HG02943 (cell line): ENCODE data around the gene IGLON5.

Experiments
- ATAC-seq: cut with Tn5 transposase; IDR thresholded peaks from one replicate; pipeline ENCODE4 v1.9.1; 2021; ENCODE audit warnings: mild to moderate bottlenecking, low read depth, moderate library complexity; ENCODE audit not compliant: unreplicated experiment

The IGLON5 gene

GRCh38 chr19:51317376-51317775 lies 5.9 kb downstream of the IGLON5 start:
- ATAC-seq: no peak

DNA sequence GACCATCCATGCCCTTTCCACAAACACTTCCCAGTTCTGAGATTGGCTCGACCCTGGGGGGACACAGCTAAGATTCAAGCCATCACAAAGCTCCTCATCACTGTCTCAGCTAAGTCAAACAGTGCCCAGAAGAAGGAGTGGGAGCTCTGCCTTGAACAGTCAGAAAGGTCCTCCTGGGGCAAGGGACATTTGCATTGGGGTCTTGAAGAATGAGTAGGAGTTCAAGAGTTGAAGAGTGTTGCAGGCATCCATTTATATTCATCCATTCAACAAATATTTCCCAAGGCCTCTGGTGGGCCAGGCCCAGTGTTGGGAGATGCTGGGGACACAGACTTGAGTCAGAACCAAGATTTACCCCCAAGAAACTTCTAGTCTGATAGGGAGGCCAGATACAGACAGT lies 6.5 kb downstream of the IGLON5 start:
- no peak for ATAC-seq

- ATAC-seq: no peak
Measured at GRCh38 chr19:51318687-51319648, 7.5 kb downstream of the IGLON5 start.

GRCh38 chr19:51319649-51320279 lies 8.3 kb downstream of the IGLON5 start:
- ATAC-seq: no peak

DNA sequence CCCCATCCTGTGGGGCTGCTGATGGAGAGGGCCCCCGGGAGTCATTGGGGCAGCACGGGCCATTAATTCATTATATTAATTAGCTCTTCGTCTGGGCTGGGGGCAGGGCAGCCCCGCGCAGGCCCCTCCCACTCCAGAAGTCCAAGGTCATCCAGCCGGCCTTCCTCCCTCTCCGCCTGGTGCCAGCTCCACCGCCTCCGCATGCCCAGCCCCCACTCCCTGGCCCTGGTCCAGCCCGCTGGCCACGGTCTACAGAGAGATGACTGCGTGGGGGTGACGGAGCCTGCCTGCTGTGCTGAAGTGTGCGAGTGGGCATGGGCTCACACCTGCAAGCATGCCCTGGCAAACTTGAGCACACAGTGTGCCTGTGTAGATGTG lies 8.8 kb downstream of the IGLON5 start:
- ATAC-seq: no peak

DNA sequence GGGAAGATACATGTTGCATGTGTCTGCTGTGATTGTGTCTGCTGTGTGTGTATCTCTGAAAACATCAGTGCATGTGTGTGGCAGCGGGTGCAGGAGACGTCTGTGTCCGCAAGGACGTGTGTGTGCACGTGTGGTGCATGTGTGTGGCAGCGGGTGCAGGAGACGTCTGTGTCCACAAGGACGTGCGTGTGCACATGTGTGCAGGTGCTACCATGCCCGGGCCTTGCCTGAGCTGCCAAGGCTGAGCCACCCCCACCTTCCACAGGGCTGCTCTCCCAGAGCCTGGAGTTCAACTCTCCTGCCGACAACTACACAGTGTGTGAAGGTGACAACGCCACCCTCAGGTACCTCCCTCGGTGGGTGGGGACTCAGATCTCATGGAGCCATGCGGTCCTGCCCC lies 10.4 kb downstream of the IGLON5 start:
- ATAC-seq: no peak

GRCh38 chr19:51323481-51324166 lies 12.2 kb downstream of the IGLON5 start:
- ATAC-seq: no peak

- no peak for ATAC-seq
Measured at GRCh38 chr19:51324167-51324481, 12.7 kb downstream of the IGLON5 start.

GRCh38 chr19:51325161-51325976 lies 13.9 kb downstream of the IGLON5 start:
- ATAC-seq: no peak

- ATAC-seq: no peak
Measured at GRCh38 chr19:51326216-51327065, 15.0 kb downstream of the IGLON5 start.

DNA sequence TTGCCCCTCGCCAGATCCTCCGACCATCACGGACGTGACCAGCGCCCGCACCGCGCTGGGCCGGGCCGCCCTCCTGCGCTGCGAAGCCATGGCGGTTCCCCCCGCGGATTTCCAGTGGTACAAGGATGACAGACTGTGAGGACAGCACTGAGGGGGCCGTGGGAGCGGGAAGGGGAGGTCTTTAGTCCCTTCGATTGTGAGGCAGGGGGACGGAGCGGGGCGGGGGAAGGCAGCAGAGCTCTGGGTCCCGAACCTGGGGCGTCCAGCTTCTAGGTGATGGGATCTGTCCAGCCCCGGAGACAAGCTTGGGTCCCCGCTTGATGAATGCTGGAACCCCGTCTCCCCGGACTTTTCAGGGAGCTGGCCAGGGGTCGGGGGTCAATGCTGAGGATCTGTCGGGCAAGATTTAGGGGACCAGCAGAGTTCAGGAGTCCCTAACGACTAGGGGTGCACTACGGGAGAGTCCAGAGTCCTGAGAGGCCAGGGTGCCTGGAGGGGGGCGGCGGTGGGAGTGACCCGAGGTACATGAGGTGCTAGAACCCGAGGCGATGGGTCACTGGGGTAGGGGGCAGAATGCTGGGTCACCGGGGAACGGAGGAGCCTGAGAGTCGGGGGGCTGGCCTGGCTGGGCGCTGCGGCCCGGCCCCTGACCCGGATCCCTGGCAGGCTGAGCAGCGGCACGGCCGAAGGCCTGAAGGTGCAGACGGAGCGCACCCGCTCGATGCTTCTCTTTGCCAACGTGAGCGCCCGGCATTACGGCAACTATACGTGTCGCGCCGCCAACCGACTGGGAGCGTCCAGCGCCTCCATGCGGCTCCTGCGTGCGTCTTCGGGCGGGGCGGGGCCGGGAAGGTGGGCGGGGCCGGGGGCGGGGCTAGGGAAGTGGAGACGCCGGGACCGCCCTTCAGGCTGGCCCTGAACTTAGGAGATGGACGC lies 15.9 kb downstream of the IGLON5 start:
- ATAC-seq: no peak

- no peak for ATAC-seq
Measured at GRCh38 chr19:51329411-51329810, 18.0 kb downstream of the IGLON5 start.

DNA sequence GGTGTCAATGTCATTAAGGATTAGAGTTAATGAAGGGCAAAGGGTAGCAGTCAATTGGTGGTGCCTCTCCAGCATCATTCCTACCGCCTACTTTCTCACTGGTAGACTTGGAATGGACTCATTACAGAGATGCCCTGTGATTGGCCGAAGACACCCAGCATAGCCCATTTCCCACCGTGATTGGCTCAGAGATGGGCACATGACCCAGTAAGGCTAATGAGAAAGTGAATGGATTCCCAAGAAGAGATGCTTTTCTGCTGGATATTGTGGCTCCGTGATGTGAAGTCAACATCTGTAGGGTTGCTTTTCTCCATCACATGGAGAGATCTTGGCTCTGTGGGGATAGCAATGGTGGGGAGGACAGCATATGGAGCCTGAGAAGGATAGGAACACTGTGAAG lies 18.9 kb downstream of the IGLON5 start:
- no peak for ATAC-seq

DNA sequence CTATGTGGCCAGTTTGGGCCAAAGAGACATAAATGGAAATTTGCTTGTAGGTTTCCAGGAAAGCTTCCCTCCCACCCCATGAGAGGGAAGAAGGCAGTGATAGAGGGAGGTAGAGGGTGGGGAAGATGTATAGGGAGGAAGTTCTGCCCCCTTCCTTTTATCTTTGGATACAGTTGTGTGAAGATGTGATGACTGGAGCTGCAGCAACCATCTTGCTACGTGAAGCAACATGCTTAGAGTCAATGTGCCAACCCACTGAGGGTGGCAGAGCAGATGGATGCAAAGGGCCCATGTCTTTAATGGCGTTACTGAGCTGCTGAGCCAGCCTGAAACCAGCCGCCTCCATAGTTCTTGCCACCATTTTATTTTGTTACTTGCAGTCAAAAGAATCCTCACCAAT lies 19.7 kb downstream of the IGLON5 start:
- no peak for ATAC-seq

DNA sequence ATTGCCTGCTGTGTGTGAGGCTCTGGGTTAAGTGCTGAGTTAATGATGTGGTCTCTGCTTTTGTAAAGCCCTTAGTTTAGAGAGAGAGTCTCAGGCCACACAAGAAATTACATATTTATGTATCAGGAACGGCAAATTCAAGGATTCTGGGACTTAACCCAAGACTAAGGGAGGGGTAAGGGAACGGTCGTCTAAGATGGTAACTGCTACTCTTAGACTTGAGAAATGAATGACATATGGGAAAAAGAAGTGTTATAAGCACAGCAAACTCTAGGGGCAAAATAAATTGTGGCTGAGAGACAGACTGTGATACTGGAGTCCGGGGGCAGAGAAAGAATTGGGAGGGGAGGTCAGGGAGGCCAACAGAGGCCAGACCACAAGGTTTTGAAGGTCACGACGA lies 20.3 kb downstream of the IGLON5 start:
- no peak for ATAC-seq

DNA sequence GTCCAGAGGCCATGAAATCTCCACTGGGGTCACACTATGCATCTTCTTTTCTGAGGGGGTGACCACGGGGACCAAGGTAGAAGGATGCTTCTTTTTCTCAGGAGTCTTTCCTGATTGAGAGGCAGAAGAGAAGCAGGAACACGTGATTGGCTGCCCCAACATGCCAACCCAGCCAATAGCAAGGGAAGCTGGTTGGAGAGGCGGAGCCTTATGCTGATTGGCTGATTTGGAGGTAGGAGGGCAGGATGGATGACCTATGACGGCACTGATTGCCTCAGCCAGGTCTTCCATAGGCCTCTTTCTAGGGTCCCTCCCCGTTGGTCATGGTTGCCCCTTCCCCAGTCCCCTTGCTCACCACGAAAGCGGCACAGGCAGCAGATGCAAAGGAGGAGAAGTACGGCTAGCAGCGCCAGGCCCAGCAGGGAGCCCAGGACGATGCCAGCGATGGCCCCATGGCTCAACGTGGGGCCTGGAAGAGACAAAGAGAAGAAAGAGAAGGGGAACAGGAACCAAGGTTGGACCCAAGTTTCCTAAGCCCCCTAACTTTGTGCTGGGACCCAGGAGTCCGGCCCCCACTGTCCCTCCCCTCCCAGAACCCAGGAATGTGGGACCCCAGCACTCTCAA lies 22.5 kb downstream of the IGLON5 start:
- ATAC-seq: no peak

DNA sequence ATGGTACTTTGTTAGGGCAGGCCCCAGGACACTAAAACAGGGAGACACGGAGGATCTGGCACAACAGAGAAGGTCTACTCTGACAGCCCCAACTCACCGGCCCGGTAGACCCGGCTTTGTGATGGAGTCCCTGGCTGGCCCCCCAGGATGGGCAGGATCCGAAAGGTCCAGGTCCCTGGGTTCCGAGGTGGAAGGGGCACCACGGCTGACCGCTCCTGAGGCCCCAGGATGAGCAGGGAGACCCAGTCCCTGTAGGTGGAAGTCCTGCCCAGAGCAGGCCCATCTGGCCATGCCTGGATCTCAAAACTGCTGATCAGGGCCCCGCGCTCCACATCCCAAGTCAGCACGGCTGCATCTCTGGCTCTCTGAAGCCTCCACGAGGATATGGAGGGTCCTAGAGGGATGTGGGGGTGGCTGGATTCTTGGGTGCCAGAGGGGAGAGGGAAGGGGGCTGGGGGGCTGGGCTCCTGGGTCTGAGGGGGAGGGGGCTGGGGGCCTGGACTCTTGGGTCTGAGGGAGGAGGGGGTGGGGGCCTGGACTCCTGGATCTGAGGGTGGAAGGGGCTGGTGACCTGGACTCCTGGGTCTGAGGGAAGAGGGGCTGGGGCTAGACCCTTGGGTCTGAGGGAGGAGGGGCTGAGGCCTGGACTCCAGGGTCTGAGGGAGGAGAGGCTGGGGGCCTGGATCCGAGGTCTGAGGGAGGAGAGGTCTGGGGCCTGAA lies 25.9 kb downstream of the IGLON5 start:
- ATAC-seq: no peak
